Activated T-helper 2 cell treated with anti-CD3 and anti-CD28 coated beads, Interferon-gamma antibody, Interleukin-2, Interleukin-4, amounts not matched to agents 10 μg/mL and 5 μg/mL and 100 μg/mL, durations not matched to agents 14 hours and 24 hours and 36 hours (primary cell): ENCODE measurements around the gene DCUN1D2. TPM values are rescaled to one million over a fixed set of nuclear protein-coding genes. Genes with fewer than 3 reads are reported as not detected.

Experiments used
- DNase-seq: peaks from one replicate; pipeline ENCODE4 v3.0.0; 2021; ENCODE audit warnings: low spot score
- H3K27ac Mint-ChIP-seq: one replicate; pipeline ENCODE4 v1.8.0; 2021; ENCODE audit warnings: mixed read lengths
- H3K27me3 Mint-ChIP-seq: one replicate; pipeline ENCODE4 v1.8.0; 2021; ENCODE audit warnings: low read depth, mixed read lengths
- H3K36me3 Mint-ChIP-seq: one replicate; pipeline ENCODE4 v1.8.0; 2021; ENCODE audit warnings: low read depth, mixed read lengths
- H3K4me1 Mint-ChIP-seq: one replicate; pipeline ENCODE4 v1.8.0; 2021; ENCODE audit warnings: low read depth, mixed read lengths
- H3K4me3 Mint-ChIP-seq: one replicate; pipeline ENCODE4 v1.8.0; 2021; ENCODE audit warnings: low read depth, mild to moderate bottlenecking, moderate library complexity, mixed read lengths
- H3K9me3 Mint-ChIP-seq: one replicate; pipeline ENCODE4 v1.8.0; 2021; ENCODE audit warnings: mixed read lengths
- intact Hi-C: fragments of 100-400 bp; cut with micrococcal nuclease; formaldehyde crosslinking; loops from one replicate; pipeline ENCODE4 v1.15.1; 2023
- total RNA-seq: library from RNA; stranded (reverse); gene quantifications from 2 replicates; pipeline ENCODE4 v1.2.3, GENCODE V29; 2022

DCUN1D2 gene
- total RNA-seq, 1 donor from 2014 or later, result 25.5 TPM

GRCh38 chr13:113510871-113511270 is 20.4 kb upstream of the DCUN1D2 start:
- DNase-seq, result no peak
- no peaks in the 10 kb centered on the region for H3K9me3 Mint-ChIP-seq
- H3K36me3 Mint-ChIP-seq, result peaks cover 20% of the 10 kb centered on the region
- no peak overlapping the region for H3K4me3 Mint-ChIP-seq
- peaks cover 1% of the 10 kb centered on the region for H3K4me1 Mint-ChIP-seq
- no peaks in the 10 kb centered on the region for H3K27me3 Mint-ChIP-seq
- no peak overlapping the region for H3K27ac Mint-ChIP-seq
- intact Hi-C loops, result no loop called here

- Mint-ChIP-seq H3K4me1 (peaks cover 4% of the 10 kb centered on the region), H3K27ac (no peak overlapping the region), H3K9me3 (no peaks in the 10 kb centered on the region), H3K4me3 (no peak overlapping the region), H3K36me3 (peaks cover 25% of the 10 kb centered on the region), H3K27me3 (no peaks in the 10 kb centered on the region)
- intact Hi-C loops, result no loop called here
- no peak for DNase-seq
Measured at GRCh38 chr13:113509989-113510388, 19.5 kb upstream of the DCUN1D2 start.

- DNase-seq, result no peak
- H3K4me1 Mint-ChIP-seq, result peaks cover 4% of the 10 kb centered on the region
- no peak overlapping the region for H3K4me3 Mint-ChIP-seq
- H3K9me3 Mint-ChIP-seq, result no peaks in the 10 kb centered on the region
- peaks cover 29% of the 10 kb centered on the region for H3K36me3 Mint-ChIP-seq
- no peak overlapping the region for H3K27ac Mint-ChIP-seq
- intact Hi-C loops, result no loop called here
- no peaks in the 10 kb centered on the region for H3K27me3 Mint-ChIP-seq
Measured at GRCh38 chr13:113508521-113509254, 18.2 kb upstream of the DCUN1D2 start.

DNA sequence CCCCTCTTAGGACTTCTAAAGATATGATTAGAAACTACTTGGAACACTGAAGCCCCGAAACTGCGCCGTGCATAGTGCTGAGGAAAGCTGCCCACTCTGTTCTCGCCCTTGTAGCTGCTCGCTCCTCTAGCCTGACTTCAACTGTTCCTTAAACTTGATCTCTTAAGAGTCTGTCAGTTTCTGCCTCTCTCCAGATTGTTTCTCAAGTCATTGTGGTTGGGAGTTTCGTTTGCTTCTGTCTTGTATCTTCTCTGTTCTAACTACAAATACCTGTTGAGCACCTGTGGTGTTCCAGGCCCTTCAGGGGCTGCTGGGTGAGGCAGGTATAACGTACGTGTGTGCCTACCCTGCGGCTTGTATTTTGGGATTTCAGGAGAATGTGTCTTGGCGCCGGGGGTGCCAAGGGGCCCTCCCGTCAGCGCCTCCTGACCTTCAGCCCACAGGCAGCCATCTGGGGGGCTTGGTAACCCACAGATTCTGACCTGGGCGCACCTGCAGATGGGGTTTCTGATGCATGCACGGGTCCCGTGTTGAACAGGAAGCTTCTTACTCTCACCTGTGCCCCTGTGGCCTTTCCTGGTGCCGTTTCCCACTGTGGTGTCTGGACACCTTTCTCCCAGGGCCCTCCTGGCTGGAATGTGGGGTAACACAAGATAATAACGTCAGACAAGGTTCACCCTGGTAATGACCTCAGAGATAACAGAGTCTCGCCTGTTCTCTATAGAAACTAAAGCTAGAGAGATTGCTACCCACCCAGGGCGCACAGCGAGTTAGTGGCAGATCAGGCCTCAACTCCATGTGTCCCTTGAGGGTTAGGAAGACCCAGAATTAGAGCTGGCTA is 17.2 kb upstream of the DCUN1D2 start:
- no peaks in the 10 kb centered on the region for H3K27me3 Mint-ChIP-seq
- intact Hi-C loops, result no loop called here
- H3K27ac Mint-ChIP-seq, result no peak overlapping the region
- DNase-seq, result no peak
- no peaks in the 10 kb centered on the region for H3K9me3 Mint-ChIP-seq
- no peak overlapping the region for H3K4me3 Mint-ChIP-seq
- peaks cover 4% of the 10 kb centered on the region for H3K4me1 Mint-ChIP-seq
- H3K36me3 Mint-ChIP-seq, result peaks cover 33% of the 10 kb centered on the region

DNA sequence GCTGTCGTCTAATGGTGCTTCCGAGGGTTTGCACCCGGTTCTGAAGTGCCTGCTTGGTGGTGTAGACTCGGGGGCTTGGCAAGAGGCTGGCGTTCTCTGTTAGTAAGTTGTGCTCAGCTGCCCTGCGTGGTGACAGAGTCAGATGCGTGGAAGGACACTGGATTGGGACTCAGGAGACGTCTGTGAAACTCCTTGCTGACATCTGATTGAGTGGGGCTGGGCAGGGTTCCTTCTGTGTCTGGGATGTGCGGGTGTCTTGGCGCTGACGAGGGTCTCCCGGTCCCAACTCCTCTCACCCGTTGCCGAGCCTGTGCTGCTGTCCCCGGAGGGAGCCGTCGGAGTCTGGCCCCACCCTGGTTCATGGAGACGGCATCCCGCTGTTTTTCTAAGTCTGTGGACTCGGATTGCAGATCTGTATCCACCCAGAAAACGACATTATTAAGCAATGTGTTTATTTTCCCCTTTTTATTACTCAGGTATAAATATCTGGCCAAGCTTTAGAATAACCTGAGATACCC is 16.4 kb upstream of the DCUN1D2 start:
- Mint-ChIP-seq H3K4me3 (no peak overlapping the region), H3K9me3 (no peaks in the 10 kb centered on the region), H3K27ac (no peak overlapping the region), H3K4me1 (peaks cover 4% of the 10 kb centered on the region), H3K36me3 (peaks cover 28% of the 10 kb centered on the region), H3K27me3 (no peaks in the 10 kb centered on the region)
- DNase-seq, result no peak
- intact Hi-C loops, result no loop called here

DNA sequence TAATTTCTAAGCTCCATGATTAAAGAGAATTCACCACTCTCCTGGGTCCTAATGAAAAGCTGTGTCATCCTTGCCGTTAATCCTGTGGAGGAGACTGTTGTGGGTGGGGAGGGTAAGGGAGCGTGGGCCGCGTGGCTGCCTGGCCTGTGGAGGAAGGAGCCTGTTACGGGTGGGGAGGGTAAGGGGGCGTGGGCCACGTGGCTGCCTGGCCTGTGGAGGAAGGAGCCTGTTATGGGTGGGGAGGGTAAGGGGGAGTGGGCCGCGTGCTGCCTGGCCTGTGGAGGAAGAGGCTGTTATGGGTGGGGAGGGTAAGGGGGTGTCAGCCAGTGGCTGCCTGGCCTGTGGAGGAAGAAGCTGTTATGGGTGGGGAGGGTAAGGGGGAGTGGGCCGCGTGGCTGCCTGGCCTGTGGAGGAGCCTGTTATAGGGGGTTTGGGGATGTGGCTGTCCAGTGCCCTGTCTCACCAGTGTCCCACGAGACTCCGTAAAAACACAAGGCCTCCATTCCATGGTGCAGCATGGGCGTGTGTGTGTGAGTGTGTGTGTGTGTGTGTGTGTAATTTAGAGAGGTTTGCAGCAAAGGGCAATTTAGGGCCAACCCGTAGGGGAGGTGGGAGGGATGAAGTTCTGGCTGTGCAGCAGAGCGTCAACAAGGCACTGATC is 15.6 kb upstream of the DCUN1D2 start:
- H3K27ac Mint-ChIP-seq, result peak overlapping the region; percentile 34
- H3K27me3 Mint-ChIP-seq, result no peaks in the 10 kb centered on the region
- peaks cover 4% of the 10 kb centered on the region for H3K4me1 Mint-ChIP-seq
- no peak for DNase-seq
- H3K4me3 Mint-ChIP-seq, result no peak overlapping the region
- no peaks in the 10 kb centered on the region for H3K9me3 Mint-ChIP-seq
- intact Hi-C loops, result no loop called here
- H3K36me3 Mint-ChIP-seq, result peaks cover 28% of the 10 kb centered on the region

GRCh38 chr13:113502686-113503085 is 12.2 kb upstream of the DCUN1D2 start:
- intact Hi-C loops, result no loop called here
- no peak overlapping the region for H3K4me3 Mint-ChIP-seq
- DNase-seq, result no peak

GRCh38 chr13:113500530-113501265 is 10.2 kb upstream of the DCUN1D2 start:
- no peak overlapping the region for H3K4me3 Mint-ChIP-seq
- peaks cover 60% of the 10 kb centered on the region for H3K36me3 Mint-ChIP-seq
- no peak overlapping the region for H3K27ac Mint-ChIP-seq
- no peaks in the 10 kb centered on the region for H3K27me3 Mint-ChIP-seq
- H3K9me3 Mint-ChIP-seq, result no peaks in the 10 kb centered on the region
- no peak for DNase-seq
- H3K4me1 Mint-ChIP-seq, result peaks cover 10% of the 10 kb centered on the region
- intact Hi-C loops, result no loop called here

More at GRCh38 chr13:113502686-113503085, 12.2 kb upstream of the DCUN1D2 start:
- Mint-ChIP-seq H3K36me3 (peaks cover 50% of the 10 kb centered on the region), H3K27ac (no peak overlapping the region), H3K9me3 (no peaks in the 10 kb centered on the region), H3K4me1 (peaks cover 4% of the 10 kb centered on the region), H3K27me3 (no peaks in the 10 kb centered on the region)

- intact Hi-C loops, result no loop called here
- Mint-ChIP-seq H3K4me1 (peaks cover 15% of the 10 kb centered on the region), H3K27me3 (no peaks in the 10 kb centered on the region), H3K36me3 (peaks cover 59% of the 10 kb centered on the region), H3K27ac (no peak overlapping the region), H3K9me3 (no peaks in the 10 kb centered on the region), H3K4me3 (no peak overlapping the region)
- no peak for DNase-seq
Measured at GRCh38 chr13:113499936-113500335, 9.4 kb upstream of the DCUN1D2 start.

DNA sequence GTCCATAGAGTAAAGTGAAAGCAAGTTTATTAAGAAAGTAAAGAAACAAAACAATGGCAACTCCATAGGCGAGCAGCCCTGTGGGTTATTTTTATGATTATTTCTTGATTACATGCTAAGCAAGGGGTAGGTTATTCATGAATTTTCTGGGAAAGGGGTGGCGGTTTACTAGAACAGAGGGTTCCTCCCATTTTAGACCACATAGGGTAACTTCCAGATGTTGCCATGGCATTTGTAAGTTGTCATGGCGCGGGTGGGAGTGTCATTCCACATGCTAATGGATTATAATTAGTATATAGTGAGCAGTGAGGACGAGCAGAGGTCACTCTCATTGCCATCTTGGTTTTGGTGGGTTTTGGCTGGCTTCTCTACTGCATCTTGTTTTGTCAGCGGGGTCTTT is 8.4 kb upstream of the DCUN1D2 start:
- intact Hi-C loops, result no loop called here
- Mint-ChIP-seq H3K9me3 (no peaks in the 10 kb centered on the region), H3K27me3 (no peaks in the 10 kb centered on the region), H3K4me1 (peaks cover 20% of the 10 kb centered on the region), H3K36me3 (peaks cover 60% of the 10 kb centered on the region), H3K4me3 (no peak overlapping the region), H3K27ac (no peak overlapping the region)
- no peak for DNase-seq

- Mint-ChIP-seq H3K4me3 (no peak overlapping the region), H3K27me3 (no peaks in the 10 kb centered on the region), H3K36me3 (peaks cover 59% of the 10 kb centered on the region), H3K9me3 (no peaks in the 10 kb centered on the region), H3K4me1 (peaks cover 29% of the 10 kb centered on the region), H3K27ac (no peak overlapping the region)
- intact Hi-C loops, result no loop called here
- DNase-seq, result no peak
Measured at GRCh38 chr13:113497217-113497616, 6.7 kb upstream of the DCUN1D2 start.

DNA sequence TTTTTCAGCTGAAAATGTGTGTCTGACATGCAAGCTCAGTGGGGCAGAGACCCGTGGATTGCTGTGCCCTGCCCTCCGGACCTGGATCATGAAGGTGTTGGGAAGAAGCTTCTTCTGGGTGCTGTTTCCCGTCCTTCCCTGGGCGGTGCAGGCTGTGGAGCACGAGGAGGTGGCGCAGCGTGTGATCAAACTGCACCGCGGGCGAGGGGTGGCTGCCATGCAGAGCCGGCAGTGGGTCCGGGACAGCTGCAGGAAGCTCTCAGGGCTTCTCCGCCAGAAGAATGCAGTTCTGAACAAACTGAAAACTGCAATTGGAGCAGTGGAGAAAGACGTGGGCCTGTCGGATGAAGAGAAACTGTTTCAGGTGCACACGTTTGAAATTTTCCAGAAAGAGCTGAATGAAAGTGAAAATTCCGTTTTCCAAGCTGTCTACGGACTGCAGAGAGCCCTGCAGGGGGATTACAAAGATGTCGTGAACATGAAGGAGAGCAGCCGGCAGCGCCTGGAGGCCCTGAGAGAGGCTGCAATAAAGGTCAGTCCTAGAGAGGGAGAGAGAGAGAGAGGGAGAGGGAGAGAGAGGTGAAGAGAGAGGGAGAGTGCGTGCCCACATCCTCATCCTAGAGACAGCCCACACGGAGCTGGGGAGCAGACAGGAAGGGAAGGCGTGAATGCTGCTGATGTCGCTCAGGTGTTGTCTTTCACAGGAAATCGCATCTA is 5.1 kb upstream of the DCUN1D2 start:
- peak overlapping the region; percentile 26 for H3K4me3 Mint-ChIP-seq
- H3K27ac Mint-ChIP-seq, result no peak overlapping the region
- no peak for DNase-seq
- H3K9me3 Mint-ChIP-seq, result no peaks in the 10 kb centered on the region
- no peaks in the 10 kb centered on the region for H3K27me3 Mint-ChIP-seq
- H3K4me1 Mint-ChIP-seq, result peaks cover 31% of the 10 kb centered on the region
- H3K36me3 Mint-ChIP-seq, result peaks cover 59% of the 10 kb centered on the region
- intact Hi-C loops, result no loop called here
